Transverse colon (tissue), 3 donors: Measurements from ENCODE around the gene SMIM10L2A.

ENCODE experiments used
- CTCF ChIP-seq, 5 experiments: fragments of 200-600 bp in 3 of 5; fragments of 450-650 bp in 2 of 5; sonication (generic) in 3 of 5; IDR thresholded peaks; 1 replicate in 2 of 5; 2 replicates in 3 of 5; pipeline ENCODE4 v1.5.1; 2016 to 2017; ENCODE audit warnings: antibody characterized with exemption in 5 of 5, inconsistent platforms in 3 of 5, mild to moderate bottlenecking in 2 of 5, moderate library complexity in 1 of 5
- POLR2A ChIP-seq: fragments of 450-650 bp; IDR thresholded peaks from one replicate; pipeline ENCODE4 v1.6.1; 2016; ENCODE audit warnings: antibody characterized with exemption, mild to moderate bottlenecking, moderate library complexity

- no peak for TF ChIP-seq CTCF (IDR thresholded peaks at IDR 0.05)
- TF ChIP-seq POLR2A, result no peak
These were observed 10.1 kb downstream of the SMIM10L2A start for GRCh38 chrX:135431886-135432285.
